Stimulated activated naive CD8-positive, alpha-beta T cell treated with anti-CD3 and anti-CD28 coated beads, Interleukin-15, amount 100 ng/mL, for 72 hours (primary cell): Measurements from ENCODE around the gene TMEM242.

Experiments used
- ATAC-seq: fragments of 150-1000 bp; cut with Tn5 transposase; 2 replicates; pipeline ENCODE4 v1.10.0; 2021; ENCODE audit warnings: mild to moderate bottlenecking, moderate library complexity
- DNase-seq, 2 donors: peaks; one replicate each; pipeline ENCODE4 v3.0.0; 2021 to 2022
- H3K27ac Mint-ChIP-seq, 2 donors: one replicate each; pipeline ENCODE4 v1.8.0; 2022; ENCODE audit warnings: mild to moderate bottlenecking in 2 of 2, mixed read lengths in 2 of 2, moderate library complexity in 2 of 2
- H3K27me3 Mint-ChIP-seq: one replicate; pipeline ENCODE4 v1.8.0; 2022; ENCODE audit warnings: mixed read lengths
- H3K4me1 Mint-ChIP-seq: one replicate; pipeline ENCODE4 v1.8.0; 2022; ENCODE audit warnings: mild to moderate bottlenecking, mixed read lengths
- H3K4me3 Mint-ChIP-seq, 2 donors: one replicate each; pipeline ENCODE4 v1.8.0; 2022; ENCODE audit warnings: mild to moderate bottlenecking in 2 of 2, mixed read lengths in 2 of 2, moderate library complexity in 1 of 2
- H3K9me3 Mint-ChIP-seq, 2 donors: one replicate each; pipeline ENCODE4 v1.8.0; 2022; ENCODE audit warnings: mixed read lengths in 2 of 2

TMEM242 gene

DNA sequence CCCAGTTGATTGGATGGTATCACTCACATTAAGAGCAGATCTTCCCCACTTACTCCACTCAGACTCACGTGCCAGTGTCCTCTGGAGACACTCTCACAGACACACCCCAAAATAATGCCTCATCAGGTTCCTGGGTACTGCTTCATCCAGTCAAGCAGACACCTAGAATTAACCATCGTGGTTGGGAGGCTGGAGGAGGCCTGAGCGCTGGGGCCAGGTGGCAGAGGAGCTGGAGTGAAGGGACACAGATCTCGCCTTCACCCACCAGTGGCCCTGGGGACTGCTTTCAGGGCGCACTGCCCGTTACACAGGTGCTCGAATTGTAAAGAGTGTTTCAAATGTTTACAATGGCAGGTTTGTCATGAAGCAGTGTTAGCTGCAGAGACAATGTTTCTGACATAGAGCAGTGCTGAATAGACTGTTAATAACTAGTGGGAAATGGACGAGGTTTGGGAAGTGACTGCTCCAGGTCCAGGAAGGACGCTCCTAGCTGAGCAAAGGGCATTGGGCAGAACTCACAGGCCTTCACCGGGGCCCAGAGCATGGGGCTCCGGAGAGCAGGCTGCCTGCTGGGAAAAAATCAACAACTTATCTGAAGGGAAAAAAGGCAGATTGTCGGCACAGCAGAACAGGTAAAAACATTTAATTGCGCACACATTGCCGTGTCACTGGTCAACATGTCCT, 38.4 kb downstream of the TMEM242 start:
- Mint-ChIP-seq H3K4me1 (no peaks in the 10 kb centered on the region), H3K27ac (no peak overlapping the region), H3K4me3 (no peak overlapping the region), H3K27me3 (no peaks in the 10 kb centered on the region), H3K9me3 (no peaks in the 10 kb centered on the region)
- no peak for ATAC-seq
- DNase-seq: no peak

DNA sequence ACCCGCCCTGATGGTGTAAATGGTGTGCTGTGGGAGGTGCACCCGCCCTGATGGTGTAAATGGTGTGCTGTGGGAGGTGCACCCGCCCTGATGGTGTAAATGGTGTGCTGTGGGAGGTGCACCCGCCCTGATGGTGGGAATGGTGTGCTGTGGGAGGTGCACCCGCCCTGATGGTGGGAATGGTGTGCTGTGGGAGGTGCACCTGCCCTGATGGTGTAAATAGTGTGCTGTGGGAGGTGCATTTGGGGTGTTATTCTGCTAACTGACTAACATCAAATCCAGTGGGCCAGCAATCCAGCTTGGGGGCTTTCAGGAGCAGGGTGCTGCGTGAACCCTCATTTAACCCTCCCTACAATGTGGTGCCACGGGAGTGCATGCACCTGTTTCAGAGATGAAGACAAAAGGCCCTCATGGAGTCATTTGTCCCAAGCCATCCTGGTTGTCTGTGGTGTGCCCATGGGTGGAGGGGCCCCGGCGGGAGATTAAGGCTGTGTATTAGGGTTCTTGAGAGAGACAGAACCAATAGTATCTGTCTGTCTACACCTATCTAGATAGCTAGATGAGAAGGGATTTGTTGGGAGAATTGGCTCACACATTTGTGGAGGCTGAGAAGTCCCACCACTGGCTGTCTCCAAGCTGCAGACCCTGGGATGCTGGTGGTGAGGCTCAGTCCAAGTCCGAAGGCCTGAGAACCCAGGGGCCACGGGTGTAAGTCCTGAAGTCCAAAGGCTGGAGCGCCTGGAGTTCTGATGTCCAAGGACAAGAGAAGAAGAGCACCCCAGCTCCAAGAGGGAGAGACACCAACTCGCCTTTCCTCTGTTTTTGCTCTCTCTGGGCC, 39.2 kb downstream of the TMEM242 start:
- Mint-ChIP-seq H3K9me3 (no peaks in the 10 kb centered on the region), H3K4me1 (no peaks in the 10 kb centered on the region), H3K4me3 (no peak overlapping the region), H3K27ac (peak overlapping the region in 1 of 2 donors; percentile 5), H3K27me3 (no peaks in the 10 kb centered on the region)
- DNase-seq (no peak), ATAC-seq (no peak)

DNA sequence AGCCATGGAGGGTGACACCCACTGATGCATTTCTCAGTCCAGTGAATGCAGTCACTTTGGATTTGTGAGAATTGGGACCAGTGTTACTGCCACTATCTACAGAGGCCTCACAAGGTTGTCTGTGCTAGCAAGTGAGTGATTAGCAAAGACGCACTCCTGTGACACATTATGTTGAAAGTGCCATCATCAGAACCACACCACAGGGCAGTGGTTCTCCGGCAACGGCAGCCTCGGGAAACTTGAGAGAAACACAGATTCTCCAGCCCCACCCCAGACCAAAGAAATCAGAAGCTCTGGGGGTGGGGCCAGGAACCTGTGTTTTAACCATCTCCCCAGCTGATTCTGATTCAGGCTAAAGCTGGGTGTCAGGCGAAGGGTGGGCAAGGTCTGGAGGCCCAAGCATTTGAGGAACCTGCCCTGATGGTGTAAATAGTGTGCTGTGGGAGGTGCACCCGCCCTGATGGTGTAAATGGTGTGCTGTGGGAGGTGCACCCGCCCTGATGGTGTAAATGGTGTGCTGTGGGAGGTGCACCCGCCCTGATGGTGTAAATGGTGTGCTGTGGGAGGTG, 39.9 kb downstream of the TMEM242 start:
- no peak for DNase-seq
- no peak overlapping the region for H3K27ac Mint-ChIP-seq
- H3K27me3 Mint-ChIP-seq: no peaks in the 10 kb centered on the region
- H3K4me3 Mint-ChIP-seq: no peak overlapping the region
- H3K9me3 Mint-ChIP-seq: no peaks in the 10 kb centered on the region
- no peaks in the 10 kb centered on the region for H3K4me1 Mint-ChIP-seq
- no peak for ATAC-seq

DNA sequence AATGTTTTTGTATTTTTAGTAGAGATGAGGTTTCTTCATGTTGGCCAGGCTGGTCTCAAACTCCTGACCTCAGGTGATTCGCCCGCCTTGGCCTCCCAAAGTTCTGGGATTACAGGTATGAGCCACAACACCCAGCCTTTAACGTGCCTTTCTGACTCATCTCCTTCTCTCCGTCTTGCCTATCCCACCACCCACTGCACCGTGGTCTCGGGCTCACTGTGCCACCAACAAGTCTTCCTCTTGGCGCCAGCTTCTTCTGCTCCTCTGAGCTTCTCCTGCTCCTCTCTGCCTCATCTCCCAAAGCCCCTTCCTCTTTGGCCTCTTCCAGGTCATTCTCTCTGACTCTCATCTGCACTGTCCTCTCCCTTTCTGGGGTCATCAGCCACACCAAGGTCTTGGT, 41.0 kb downstream of the TMEM242 start:
- Mint-ChIP-seq H3K4me3 (no peak overlapping the region), H3K27me3 (no peaks in the 10 kb centered on the region), H3K9me3 (no peaks in the 10 kb centered on the region), H3K27ac (no peak overlapping the region), H3K4me1 (no peaks in the 10 kb centered on the region)
- ATAC-seq (no peak), DNase-seq (no peak)

DNA sequence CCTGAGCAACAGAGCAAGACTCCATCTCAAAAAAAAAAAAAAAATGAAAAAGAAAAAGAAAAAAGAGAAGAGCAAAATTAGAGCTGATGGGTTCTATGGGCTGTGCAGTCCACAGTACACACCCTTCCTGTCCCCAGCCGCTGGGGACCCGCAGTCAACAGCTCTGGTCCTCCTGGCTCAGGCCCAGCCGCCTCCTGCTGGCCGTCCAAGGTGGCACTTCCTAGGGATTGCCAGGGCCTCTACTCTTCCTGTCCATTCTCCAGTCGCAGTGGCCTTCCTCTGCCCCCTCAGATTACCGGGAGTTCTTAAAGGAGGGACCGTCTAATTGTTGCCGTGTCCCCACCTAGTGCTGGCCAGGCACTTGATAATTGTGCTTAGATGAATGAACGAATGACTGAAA, 41.7 kb downstream of the TMEM242 start:
- H3K4me1 Mint-ChIP-seq: no peaks in the 10 kb centered on the region
- no peak overlapping the region for H3K4me3 Mint-ChIP-seq
- no peaks in the 10 kb centered on the region for H3K9me3 Mint-ChIP-seq
- DNase-seq (no peak), ATAC-seq (peak; percentile 50)
- no peaks in the 10 kb centered on the region for H3K27me3 Mint-ChIP-seq
- peak overlapping the region in 1 of 2 donors; percentile 13 for H3K27ac Mint-ChIP-seq

DNA sequence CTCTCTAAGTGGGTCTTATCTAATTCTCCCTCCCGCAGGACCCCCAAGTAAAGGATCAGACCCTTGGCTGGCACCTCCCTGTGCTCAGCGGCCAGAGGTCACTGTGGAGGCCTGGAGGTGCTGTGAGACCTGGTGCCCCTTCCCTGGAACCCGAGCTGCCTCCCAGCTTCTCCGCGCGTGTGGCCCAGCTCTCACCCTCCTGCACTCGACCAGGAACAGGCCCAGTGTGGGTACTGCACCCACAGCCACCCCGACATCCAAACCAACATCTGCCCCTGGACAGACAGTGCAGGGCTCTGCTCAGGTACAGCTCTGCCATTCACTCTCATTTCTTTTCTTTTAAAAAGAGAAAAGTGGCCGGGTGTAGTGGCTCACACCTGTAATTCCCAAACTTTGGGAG, 42.4 kb downstream of the TMEM242 start:
- no peaks in the 10 kb centered on the region for H3K9me3 Mint-ChIP-seq
- no peaks in the 10 kb centered on the region for H3K4me1 Mint-ChIP-seq

DNA sequence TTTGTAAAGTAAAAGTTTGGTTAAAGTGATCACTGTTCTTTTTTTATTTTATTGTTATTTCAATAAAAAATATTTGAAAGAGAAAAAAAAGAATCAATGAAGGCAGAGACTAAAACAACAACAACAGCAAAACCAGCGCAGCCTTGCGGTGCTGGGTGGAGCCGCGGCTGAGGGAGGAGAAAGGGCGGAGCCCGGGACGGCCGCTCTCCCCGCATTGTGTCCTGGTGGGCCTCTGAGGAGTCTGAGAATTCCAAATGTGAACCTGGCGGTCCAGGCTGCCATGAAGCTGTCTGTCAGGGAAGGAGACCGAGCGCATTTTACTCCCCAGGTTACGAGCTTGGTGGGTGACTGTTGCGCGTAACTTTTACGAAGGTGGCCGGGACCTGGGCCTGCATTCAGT, 43.2 kb downstream of the TMEM242 start:
- H3K4me3 Mint-ChIP-seq: no peak overlapping the region
- ATAC-seq: no peak

More for the DNA sequence above, 42.4 kb downstream of the TMEM242 start:
- DNase-seq: no peak
- Mint-ChIP-seq H3K27me3 (no peaks in the 10 kb centered on the region), H3K27ac (no peak overlapping the region), H3K4me3 (no peak overlapping the region)
- no peak for ATAC-seq

DNA sequence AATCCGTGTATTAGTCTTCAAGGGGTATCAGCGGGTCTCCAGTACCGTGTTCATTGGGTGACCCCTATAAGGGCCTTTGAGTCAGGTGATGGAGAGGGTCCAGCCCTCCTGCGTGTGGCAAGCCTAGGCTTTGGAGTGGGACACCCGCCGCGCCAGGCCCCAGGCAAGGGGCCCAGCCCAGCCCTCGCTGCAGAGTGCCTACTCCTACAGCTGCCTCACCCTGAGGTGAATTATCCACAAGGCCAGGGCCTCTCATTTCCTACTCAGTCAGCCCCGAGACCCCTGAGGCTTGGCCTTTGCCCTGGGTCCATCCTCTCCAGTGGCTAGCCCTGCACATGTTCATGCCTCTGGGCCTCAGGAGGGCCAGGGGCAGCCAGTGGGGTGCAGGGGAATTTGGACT, 45.1 kb downstream of the TMEM242 start:
- H3K4me1 Mint-ChIP-seq: peaks cover 12% of the 10 kb centered on the region
- ATAC-seq (no peak), DNase-seq (no peak)
- H3K4me3 Mint-ChIP-seq: no peak overlapping the region
- no peaks in the 10 kb centered on the region for H3K9me3 Mint-ChIP-seq
- H3K27ac Mint-ChIP-seq: no peak overlapping the region
- H3K27me3 Mint-ChIP-seq: no peaks in the 10 kb centered on the region

More for the DNA sequence above, 43.2 kb downstream of the TMEM242 start:
- Mint-ChIP-seq H3K9me3 (no peaks in the 10 kb centered on the region), H3K27me3 (no peaks in the 10 kb centered on the region), H3K27ac (no peak overlapping the region), H3K4me1 (no peaks in the 10 kb centered on the region)
- no peak for DNase-seq

DNA sequence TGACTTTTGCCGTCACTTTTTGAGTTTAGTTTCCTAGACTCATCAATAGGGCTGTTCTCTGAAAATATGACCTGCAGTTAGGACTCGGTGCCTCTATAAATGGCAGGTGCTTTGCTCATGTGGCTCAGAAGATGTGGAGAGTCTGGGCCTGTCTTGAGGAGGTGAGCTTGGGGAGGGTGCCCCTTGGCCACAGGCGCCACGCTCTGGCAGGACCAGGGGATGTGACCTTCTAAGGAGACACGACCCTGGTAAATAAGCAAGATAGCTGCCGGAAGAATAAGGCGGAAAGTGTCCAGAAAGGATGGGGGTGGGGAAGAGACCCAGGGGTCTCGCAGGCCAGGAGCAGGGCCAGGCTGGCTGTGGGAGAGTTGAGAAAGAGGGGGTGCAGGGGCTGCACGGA, 46.6 kb downstream of the TMEM242 start:
- no peak for ATAC-seq
- Mint-ChIP-seq H3K27ac (no peak overlapping the region), H3K4me1 (peaks cover 14% of the 10 kb centered on the region), H3K27me3 (no peaks in the 10 kb centered on the region), H3K9me3 (no peaks in the 10 kb centered on the region), H3K4me3 (no peak overlapping the region)
- no peak for DNase-seq

DNA sequence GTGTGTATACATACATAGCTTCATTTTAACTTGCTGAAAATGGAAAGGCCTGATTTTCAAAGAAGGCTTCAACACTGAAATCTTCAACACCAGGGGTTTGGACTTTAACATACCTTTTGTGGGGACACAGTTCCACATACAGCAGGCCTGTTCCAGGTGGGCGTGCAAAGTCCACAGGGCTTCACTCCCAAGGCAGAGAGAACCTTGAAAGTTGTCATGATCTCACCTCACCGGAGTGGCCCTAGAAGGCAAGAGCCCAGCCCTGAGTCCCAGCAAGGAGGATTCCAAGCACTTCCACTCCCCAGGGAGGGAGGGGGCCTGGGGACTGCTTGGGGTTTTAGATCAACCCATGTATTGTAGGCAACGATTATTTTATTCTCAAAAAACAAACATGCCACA, 47.2 kb downstream of the TMEM242 start:
- DNase-seq: no peak
- H3K4me3 Mint-ChIP-seq: no peak overlapping the region
- no peak for ATAC-seq
- no peaks in the 10 kb centered on the region for H3K9me3 Mint-ChIP-seq
- no peaks in the 10 kb centered on the region for H3K27me3 Mint-ChIP-seq
- H3K4me1 Mint-ChIP-seq: peaks cover 14% of the 10 kb centered on the region
- no peak overlapping the region for H3K27ac Mint-ChIP-seq

DNA sequence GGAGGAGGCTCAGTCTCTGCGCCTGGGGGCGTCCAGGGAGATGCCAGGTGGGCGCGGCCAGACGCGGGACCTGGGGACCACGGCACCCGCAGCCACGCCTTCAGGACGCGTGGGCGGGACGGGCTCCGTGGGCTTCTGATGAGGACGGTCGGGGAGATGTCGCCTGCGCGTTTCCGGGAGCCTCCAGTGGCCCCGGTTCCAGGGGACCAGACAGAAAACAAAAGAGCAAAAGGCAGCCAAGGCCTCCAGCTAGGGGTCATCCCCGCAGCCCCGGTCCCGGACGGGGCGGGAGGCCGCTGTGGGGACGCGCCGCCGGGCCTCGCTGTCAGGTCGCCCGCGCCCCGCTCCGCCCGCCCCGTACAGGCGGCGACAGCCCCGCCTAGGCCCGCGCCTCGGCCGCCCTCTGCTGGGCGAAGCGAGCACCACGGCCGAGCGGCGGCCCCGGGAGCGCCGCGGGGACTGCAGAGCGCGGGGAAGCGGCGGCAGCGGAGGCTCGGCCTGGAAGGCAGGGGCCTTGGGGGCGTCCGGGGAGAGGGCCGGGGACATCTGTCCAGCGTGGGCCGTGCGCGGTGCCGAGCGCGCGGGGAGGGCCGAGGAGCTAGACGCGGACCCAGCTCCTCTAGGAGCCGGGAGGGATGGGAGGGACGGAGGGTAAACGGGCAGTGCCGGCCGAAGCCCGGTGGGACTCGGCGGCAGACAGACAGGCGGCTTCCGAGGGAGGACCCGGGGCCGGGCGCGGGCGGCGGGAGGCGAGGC, 48.7 kb downstream of the TMEM242 start:
- peak; percentile 90 for ATAC-seq
- no peaks in the 10 kb centered on the region for H3K27me3 Mint-ChIP-seq
- peak overlapping the region; percentile 93 to 98 for H3K27ac Mint-ChIP-seq
- peaks cover 14% of the 10 kb centered on the region for H3K4me1 Mint-ChIP-seq
- H3K9me3 Mint-ChIP-seq: peaks cover 10 to 13% of the 10 kb centered on the region in 2 donors
- DNase-seq: peak; percentile 90 to 93
- peak overlapping the region; percentile 94 to 98 for H3K4me3 Mint-ChIP-seq

DNA sequence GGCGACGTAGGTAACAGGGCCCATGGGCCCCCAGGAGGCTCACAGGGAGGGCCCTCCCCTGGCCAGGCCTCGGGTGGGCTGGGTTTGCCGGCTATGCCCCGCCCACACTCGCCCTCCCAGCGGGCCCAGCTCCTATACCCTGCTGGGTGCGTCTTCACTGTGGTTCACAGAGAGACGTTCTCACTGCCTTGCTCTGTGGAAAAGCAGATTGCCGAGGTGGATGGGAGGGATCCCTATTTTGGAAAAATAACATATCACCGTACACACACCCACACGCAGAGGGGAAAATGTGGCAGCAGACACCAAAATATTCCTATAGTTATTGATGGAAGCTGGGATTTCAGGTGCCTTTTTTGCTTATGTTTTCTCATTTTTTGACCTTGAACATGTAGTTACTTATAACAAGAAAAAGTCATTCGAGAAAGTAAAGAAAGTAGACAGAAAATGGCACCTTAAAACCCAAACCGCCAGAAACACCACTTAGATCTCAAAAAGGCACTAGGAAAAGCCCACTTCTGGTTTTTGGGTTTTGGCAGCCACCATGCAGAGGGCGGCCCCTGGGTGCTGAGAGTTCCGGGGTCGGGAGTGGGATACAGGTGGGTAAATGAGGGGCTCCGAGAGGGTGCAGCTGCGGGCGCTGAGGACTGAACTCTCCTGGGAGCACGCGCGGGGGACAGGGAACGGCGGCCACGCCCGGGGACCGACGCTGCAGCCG, 49.4 kb downstream of the TMEM242 start:
- DNase-seq: peak; percentile 75

DNA sequence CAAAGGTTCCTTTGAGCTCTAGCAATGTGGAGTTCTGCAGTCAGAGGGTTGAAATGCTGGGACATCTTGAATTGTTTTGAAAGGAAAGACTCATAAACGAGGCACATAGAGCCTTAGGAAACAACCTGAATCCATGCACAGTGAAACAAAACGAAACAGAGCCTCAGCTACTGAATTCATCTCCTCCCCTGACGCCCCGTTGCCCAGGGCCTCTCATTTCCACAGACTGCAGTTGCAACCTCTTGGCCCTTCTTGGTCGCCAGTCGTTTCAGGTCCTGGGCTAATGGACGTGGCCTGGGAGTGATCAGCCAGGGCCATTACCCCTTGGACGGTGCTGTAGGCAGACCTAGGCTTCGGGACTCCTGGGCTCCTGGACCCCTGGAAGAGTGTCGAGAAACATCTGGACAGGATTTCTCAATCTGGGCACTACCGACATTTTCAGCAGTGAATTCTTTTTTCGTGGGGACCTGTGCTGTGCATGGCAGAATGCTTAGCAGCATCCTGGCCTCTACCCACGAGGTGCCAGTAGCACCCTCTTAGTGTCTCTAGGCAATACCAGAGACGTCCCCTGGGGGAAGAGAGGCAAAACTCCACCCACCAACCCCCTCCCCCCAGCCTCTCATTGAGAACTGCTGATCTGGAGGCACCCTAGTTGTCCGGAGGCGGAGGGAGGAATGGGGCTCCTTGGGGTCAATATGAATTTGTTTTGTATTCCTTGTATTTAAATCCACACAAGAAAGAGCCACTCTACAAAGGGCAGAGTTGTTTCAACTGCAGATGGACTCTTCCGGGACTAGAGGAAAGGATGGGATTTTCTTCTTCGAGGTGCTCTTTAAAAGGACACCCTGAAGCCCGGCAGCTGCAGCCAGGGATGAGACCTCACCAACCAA, 50.2 kb downstream of the TMEM242 start:
- H3K9me3 Mint-ChIP-seq: peaks cover 10 to 13% of the 10 kb centered on the region in 2 donors
- ATAC-seq: peak; percentile 41

More for the DNA sequence above, 49.4 kb downstream of the TMEM242 start:
- Mint-ChIP-seq H3K9me3 (peaks cover 10 to 13% of the 10 kb centered on the region in 2 donors), H3K4me3 (peak overlapping the region; percentile 94 to 98), H3K27ac (peak overlapping the region; percentile 93 to 98), H3K27me3 (no peaks in the 10 kb centered on the region), H3K4me1 (peaks cover 14% of the 10 kb centered on the region)
- peak; percentile 61 for ATAC-seq

DNA sequence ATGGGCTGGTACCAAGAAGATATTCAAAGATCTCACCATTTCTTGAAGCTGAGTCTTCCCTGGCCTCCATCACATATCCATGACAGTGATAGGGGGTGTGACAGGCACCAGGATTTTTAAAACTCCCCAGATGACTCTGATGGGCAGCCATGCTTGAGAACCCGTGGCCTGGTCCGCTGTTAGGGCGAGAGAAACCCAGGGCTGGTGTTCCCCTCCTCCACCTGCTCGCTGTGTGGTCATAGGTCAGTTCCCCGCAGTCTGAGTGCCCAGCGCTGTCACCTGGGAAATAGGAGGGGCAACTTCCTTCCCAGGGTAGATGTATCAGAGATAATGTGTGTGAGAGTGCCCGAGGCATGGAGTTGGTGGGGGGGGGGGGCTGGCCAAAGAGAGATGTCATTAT, 50.9 kb downstream of the TMEM242 start:
- ATAC-seq: no peak
- no peak overlapping the region for H3K4me3 Mint-ChIP-seq
- no peak overlapping the region for H3K27ac Mint-ChIP-seq
- peaks cover 14% of the 10 kb centered on the region for H3K4me1 Mint-ChIP-seq
- peaks cover 10 to 13% of the 10 kb centered on the region in 2 donors for H3K9me3 Mint-ChIP-seq
- DNase-seq: no peak
- no peaks in the 10 kb centered on the region for H3K27me3 Mint-ChIP-seq

More for the DNA sequence above, 50.2 kb downstream of the TMEM242 start:
- Mint-ChIP-seq H3K4me1 (peaks cover 14% of the 10 kb centered on the region), H3K27me3 (no peaks in the 10 kb centered on the region), H3K4me3 (peak overlapping the region; percentile 94 to 98), H3K27ac (no peak overlapping the region)
- peak; percentile 39 to 41 for DNase-seq
